Calu3 (cell line): ENCODE data around the gene FAM13C. TPM values are rescaled to one million over a fixed set of nuclear protein-coding genes. Genes with fewer than 3 reads are reported as not detected.

ENCODE experiments used
- BruUV-seq: library from RNA; stranded (reverse); fragments of 400-500 nt; replicated peaks from 2 replicates; lab custom pipeline; 2021; lab: Mats Ljungman, UMichigan
- CTCF ChIA-PET: fragments of 300-600 bp; sonication (Branson Sonifier 250); formaldehyde crosslinking; loops from one replicate; lab custom pipeline; 2022; ENCODE audit warnings: antibody characterized with exemption; lab: Charles Lee
- DNase-seq: peaks from one replicate; pipeline ENCODE4 v3.0.0; 2022
- H3K27ac Mint-ChIP-seq: one replicate; pipeline ENCODE4 v1.8.0; 2022; ENCODE audit warnings: mixed read lengths; ENCODE audit not compliant: unreplicated experiment
- H3K27me3 Mint-ChIP-seq: one replicate; pipeline ENCODE4 v1.8.0; 2022; ENCODE audit warnings: mixed read lengths; ENCODE audit not compliant: unreplicated experiment
- H3K36me3 Mint-ChIP-seq: one replicate; pipeline ENCODE4 v1.8.0; 2022; ENCODE audit warnings: mild to moderate bottlenecking, moderate library complexity, mixed read lengths; ENCODE audit not compliant: insufficient read depth, unreplicated experiment
- H3K4me1 Mint-ChIP-seq: one replicate; pipeline ENCODE4 v1.8.0; 2022; ENCODE audit warnings: mild to moderate bottlenecking, low read depth, mixed read lengths; ENCODE audit not compliant: unreplicated experiment
- H3K4me3 Mint-ChIP-seq: one replicate; pipeline ENCODE4 v1.8.0; 2022; ENCODE audit warnings: mild to moderate bottlenecking, low read depth, moderate library complexity, mixed read lengths; ENCODE audit not compliant: unreplicated experiment
- H3K9me3 Mint-ChIP-seq: one replicate; pipeline ENCODE4 v1.8.0; 2022; ENCODE audit warnings: low read depth, mixed read lengths; ENCODE audit not compliant: unreplicated experiment
- intact Hi-C: fragments of 100-400 bp; cut with micrococcal nuclease; formaldehyde crosslinking; loops from one replicate; pipeline ENCODE4 v1.10.0; 2022; ENCODE audit not compliant: unreplicated experiment
- total RNA-seq: library from RNA; stranded (reverse); gene quantifications from 2 replicates; pipeline ENCODE4 v1.2.3, GENCODE V29; 2022
- TF ChIP-seq, protein P1 (sequence below): fragments of 200-600 bp; IDR thresholded peaks from one replicate; pipeline ENCODE4 v1.8.0; 2022; ENCODE audit warnings: antibody characterized with exemption; ENCODE audit not compliant: unreplicated experiment

The FAM13C gene
- total RNA-seq, 1 experiment from 2014 or later, result not detected

DNA sequence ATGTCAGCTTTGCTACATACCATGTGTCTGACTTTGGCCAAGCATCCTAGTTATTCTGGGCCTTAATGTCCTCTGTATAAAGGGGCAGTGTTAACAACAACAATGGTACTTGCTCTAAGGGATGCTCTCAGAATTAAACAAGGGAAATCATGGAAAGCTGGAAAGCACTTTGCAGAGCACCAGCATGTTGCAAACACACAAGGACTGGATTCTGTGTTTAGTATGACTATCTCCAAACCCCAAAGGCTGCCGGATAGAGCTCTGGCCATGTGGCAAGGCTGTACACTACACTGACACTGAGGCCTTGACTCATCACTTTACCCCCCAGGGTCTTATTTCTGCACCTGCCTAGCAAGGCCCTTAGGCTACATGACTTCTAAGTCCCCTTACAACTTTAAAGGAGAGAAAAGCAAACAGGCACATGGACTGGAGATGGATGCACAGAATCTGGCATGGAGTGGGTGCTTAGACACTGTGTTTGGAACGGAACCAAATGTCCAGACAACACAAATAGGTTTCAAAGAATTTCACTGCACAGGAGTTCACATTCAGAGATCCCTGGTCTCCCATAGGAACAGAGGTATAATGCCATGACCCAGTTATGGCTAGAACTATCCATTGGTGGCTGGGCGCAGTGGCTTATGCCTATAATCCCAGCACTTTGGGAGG lies 74.6 kb downstream of the FAM13C start:
- Mint-ChIP-seq H3K36me3 (no peaks in the 10 kb centered on the region), H3K9me3 (no peaks in the 10 kb centered on the region), H3K27ac (no peak overlapping the region), H3K4me1 (no peaks in the 10 kb centered on the region), H3K27me3 (peaks cover 69% of the 10 kb centered on the region), H3K4me3 (no peak overlapping the region)
- DNase-seq, result no peak
- TF ChIP-seq, protein P1, sequence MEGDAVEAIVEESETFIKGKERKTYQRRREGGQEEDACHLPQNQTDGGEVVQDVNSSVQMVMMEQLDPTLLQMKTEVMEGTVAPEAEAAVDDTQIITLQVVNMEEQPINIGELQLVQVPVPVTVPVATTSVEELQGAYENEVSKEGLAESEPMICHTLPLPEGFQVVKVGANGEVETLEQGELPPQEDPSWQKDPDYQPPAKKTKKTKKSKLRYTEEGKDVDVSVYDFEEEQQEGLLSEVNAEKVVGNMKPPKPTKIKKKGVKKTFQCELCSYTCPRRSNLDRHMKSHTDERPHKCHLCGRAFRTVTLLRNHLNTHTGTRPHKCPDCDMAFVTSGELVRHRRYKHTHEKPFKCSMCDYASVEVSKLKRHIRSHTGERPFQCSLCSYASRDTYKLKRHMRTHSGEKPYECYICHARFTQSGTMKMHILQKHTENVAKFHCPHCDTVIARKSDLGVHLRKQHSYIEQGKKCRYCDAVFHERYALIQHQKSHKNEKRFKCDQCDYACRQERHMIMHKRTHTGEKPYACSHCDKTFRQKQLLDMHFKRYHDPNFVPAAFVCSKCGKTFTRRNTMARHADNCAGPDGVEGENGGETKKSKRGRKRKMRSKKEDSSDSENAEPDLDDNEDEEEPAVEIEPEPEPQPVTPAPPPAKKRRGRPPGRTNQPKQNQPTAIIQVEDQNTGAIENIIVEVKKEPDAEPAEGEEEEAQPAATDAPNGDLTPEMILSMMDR, result no peak
- no TSS peak for BruUV-seq
- CTCF ChIA-PET, result interaction anchor here (0.7 kb wide), 1 partner anchor 1890 kb away, joined by 10 read pairs; no protein-coding TSS in a partner anchor
- intact Hi-C loops, result no loop called here

GRCh38 chr10:59285848-59286247 lies 76.5 kb downstream of the FAM13C start:
- no TSS peak for BruUV-seq
- H3K36me3 Mint-ChIP-seq, result no peaks in the 10 kb centered on the region
- no peaks in the 10 kb centered on the region for H3K9me3 Mint-ChIP-seq
- TF ChIP-seq, protein P1, result no peak
- CTCF ChIA-PET, result no interaction called here
- DNase-seq, result no peak
- no peaks in the 10 kb centered on the region for H3K4me1 Mint-ChIP-seq
- H3K27me3 Mint-ChIP-seq, result peaks cover 84% of the 10 kb centered on the region
- H3K27ac Mint-ChIP-seq, result no peak overlapping the region
- intact Hi-C loops, result no loop called here
- no peak overlapping the region for H3K4me3 Mint-ChIP-seq

GRCh38 chr10:59285073-59285472 lies 77.3 kb downstream of the FAM13C start:
- CTCF ChIA-PET, result interaction anchor here (0.7 kb wide), 1 partner anchor 450 kb away, joined by 3 read pairs; no protein-coding TSS in a partner anchor
- no TSS peak for BruUV-seq
- no peak for DNase-seq
- Mint-ChIP-seq H3K27ac (no peak overlapping the region), H3K4me3 (no peak overlapping the region), H3K4me1 (no peaks in the 10 kb centered on the region), H3K27me3 (peaks cover 84% of the 10 kb centered on the region), H3K36me3 (no peaks in the 10 kb centered on the region), H3K9me3 (no peaks in the 10 kb centered on the region)
- TF ChIP-seq, protein P1, result no peak
- intact Hi-C loops, result no loop called here

GRCh38 chr10:59284118-59284975 lies 78.0 kb downstream of the FAM13C start:
- Mint-ChIP-seq H3K36me3 (no peaks in the 10 kb centered on the region), H3K27ac (no peak overlapping the region), H3K9me3 (no peaks in the 10 kb centered on the region), H3K4me1 (no peaks in the 10 kb centered on the region), H3K4me3 (no peak overlapping the region), H3K27me3 (peaks cover 84% of the 10 kb centered on the region)
- CTCF ChIA-PET, result no interaction called here
- no peak for DNase-seq
- intact Hi-C loops, result no loop called here
- TF ChIP-seq, protein P1, result no peak
- BruUV-seq, result no TSS peak
